Neural crest cell (in vitro differentiated cells): ENCODE data around the gene SLC38A9. TPM values are rescaled to one million over a fixed set of nuclear protein-coding genes. Genes with fewer than 3 reads are reported as not detected.

Source experiments
- DNase-seq: peaks from one replicate; pipeline ENCODE4 v3.0.0; 2021; ENCODE audit warnings: low read depth, mixed read lengths, low spot score
- H3K27ac Mint-ChIP-seq: one replicate; pipeline ENCODE4 v1.8.0; 2021; ENCODE audit warnings: mild to moderate bottlenecking, mixed read lengths; ENCODE audit not compliant: unreplicated experiment
- H3K27me3 Mint-ChIP-seq: 2 replicates; pipeline ENCODE4 v1.8.0; 2021; ENCODE audit warnings: low read depth, mild to moderate bottlenecking, mixed read lengths
- H3K36me3 Mint-ChIP-seq: 2 replicates; pipeline ENCODE4 v1.8.0; 2021; ENCODE audit warnings: low read depth, mild to moderate bottlenecking, mixed read lengths
- H3K4me1 Mint-ChIP-seq: 2 replicates; pipeline ENCODE4 v1.8.0; 2021; ENCODE audit warnings: mixed read lengths
- H3K4me3 Mint-ChIP-seq: one replicate; pipeline ENCODE4 v1.8.0; 2021; ENCODE audit warnings: mild to moderate bottlenecking, mixed read lengths
- H3K9me3 Mint-ChIP-seq: 2 replicates; pipeline ENCODE4 v1.8.0; 2021; ENCODE audit warnings: mixed read lengths
- total RNA-seq: library from RNA; stranded (reverse); gene quantifications from 2 replicates; pipeline ENCODE4 v1.2.1, GENCODE V29; 2021
- TF ChIP-seq, protein P1 (sequence below): fragments of 200-600 bp; sonication (generic); conservative IDR thresholded peaks from 2 replicates; pipeline ENCODE4 v1.5.0; 2021; ENCODE audit warnings: antibody characterized with exemption, mild to moderate bottlenecking

The SLC38A9 gene
- total RNA-seq, 1 donor from 2014 or later: 25.3 TPM

GRCh38 chr5:55576661-55577060 is 135.5 kb downstream of the SLC38A9 start:
- Mint-ChIP-seq H3K9me3 (no peaks in the 10 kb centered on the region), H3K27me3 (no peaks in the 10 kb centered on the region), H3K4me3 (no peak overlapping the region), H3K4me1 (peaks cover 18% of the 10 kb centered on the region), H3K36me3 (no peaks in the 10 kb centered on the region), H3K27ac (no peak overlapping the region)
- TF ChIP-seq, protein P1, sequence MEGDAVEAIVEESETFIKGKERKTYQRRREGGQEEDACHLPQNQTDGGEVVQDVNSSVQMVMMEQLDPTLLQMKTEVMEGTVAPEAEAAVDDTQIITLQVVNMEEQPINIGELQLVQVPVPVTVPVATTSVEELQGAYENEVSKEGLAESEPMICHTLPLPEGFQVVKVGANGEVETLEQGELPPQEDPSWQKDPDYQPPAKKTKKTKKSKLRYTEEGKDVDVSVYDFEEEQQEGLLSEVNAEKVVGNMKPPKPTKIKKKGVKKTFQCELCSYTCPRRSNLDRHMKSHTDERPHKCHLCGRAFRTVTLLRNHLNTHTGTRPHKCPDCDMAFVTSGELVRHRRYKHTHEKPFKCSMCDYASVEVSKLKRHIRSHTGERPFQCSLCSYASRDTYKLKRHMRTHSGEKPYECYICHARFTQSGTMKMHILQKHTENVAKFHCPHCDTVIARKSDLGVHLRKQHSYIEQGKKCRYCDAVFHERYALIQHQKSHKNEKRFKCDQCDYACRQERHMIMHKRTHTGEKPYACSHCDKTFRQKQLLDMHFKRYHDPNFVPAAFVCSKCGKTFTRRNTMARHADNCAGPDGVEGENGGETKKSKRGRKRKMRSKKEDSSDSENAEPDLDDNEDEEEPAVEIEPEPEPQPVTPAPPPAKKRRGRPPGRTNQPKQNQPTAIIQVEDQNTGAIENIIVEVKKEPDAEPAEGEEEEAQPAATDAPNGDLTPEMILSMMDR: no peak
- no peak for DNase-seq

Other genes starting within 250 kb of the SLC38A9 start
- 13.2 and 14.1 TPM in 2 replicates for gene PLPP1, start 177.4 kb downstream of the SLC38A9 start, total RNA-seq
- not detected in 2 replicates for gene DDX4, start 25.7 kb upstream of the SLC38A9 start, total RNA-seq
- not detected in 2 replicates for gene IL31RA, start 139.0 kb upstream of the SLC38A9 start, total RNA-seq